Breast epithelium (tissue), 3 donors: ENCODE measurements around the gene MYO3B.

Experiments
- POLR2A ChIP-seq: fragments of 450-650 bp; IDR thresholded peaks from one replicate; pipeline ENCODE4 v1.6.1; 2016; ENCODE audit warnings: antibody characterized with exemption, mild to moderate bottlenecking, moderate library complexity
- TF ChIP-seq, protein P1 (sequence below), 3 donors: fragments of 450-650 bp; IDR thresholded peaks; one replicate each; pipeline ENCODE4 v1.5.1; 2016 to 2017; ENCODE audit warnings: antibody characterized with exemption in 3 of 3, mild to moderate bottlenecking in 3 of 3, moderate library complexity in 3 of 3

DNA sequence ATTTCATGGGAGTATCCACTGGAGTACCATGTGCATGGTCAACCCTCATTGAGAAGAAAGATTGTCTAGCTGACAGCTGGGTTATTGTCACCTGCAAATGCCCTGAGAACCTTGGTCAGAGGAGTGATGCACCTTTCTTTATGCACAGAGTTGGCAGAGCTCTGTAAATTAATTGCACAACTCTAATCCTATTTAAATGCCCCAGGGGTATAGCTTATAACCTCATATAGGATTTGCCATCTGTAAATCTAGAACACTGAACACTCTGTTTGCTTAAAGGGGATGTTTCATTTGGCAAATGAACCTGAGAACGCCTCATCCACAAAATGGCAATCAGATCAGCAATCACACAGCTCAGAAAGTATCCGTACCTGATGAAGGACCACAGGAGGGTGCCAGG lies 465.4 kb downstream of the MYO3B start:
- TF ChIP-seq POLR2A: no peak
- TF ChIP-seq, protein P1, sequence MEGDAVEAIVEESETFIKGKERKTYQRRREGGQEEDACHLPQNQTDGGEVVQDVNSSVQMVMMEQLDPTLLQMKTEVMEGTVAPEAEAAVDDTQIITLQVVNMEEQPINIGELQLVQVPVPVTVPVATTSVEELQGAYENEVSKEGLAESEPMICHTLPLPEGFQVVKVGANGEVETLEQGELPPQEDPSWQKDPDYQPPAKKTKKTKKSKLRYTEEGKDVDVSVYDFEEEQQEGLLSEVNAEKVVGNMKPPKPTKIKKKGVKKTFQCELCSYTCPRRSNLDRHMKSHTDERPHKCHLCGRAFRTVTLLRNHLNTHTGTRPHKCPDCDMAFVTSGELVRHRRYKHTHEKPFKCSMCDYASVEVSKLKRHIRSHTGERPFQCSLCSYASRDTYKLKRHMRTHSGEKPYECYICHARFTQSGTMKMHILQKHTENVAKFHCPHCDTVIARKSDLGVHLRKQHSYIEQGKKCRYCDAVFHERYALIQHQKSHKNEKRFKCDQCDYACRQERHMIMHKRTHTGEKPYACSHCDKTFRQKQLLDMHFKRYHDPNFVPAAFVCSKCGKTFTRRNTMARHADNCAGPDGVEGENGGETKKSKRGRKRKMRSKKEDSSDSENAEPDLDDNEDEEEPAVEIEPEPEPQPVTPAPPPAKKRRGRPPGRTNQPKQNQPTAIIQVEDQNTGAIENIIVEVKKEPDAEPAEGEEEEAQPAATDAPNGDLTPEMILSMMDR (IDR thresholded peaks at IDR 0.05): no peak
